ENCODE measurements around the gene PRR23E. TPM values are rescaled to one million over a fixed set of nuclear protein-coding genes. Genes with fewer than 3 reads are reported as not detected.

PRR23E gene
- total RNA-seq, 1 experiment from 2014 or later = not detected

DNA sequence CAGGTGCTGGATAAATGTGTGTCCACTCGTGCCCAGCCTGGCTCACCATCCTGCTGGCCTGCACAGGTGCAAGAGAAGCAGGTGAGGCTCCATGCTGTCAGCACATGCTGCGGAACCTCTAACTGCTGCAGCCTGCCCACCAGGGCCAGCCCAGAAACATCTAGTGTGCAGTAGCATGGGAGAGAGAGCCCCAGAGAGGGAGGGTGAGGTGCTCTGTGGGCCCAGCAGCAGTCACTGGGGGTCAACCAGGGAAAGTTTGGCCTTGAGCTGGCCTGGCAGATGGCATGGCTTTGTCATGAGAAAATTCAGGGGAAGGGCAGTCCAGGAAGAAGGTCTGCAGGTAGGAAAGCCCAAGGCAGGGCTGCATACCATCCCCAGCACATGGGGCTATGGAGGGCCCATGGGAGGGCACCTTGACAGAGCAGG is 18.2 kb upstream of the PRR23E start:
- H3K9me3 Mint-ChIP-seq (ENCODE audit: unreplicated experiment) = peaks cover 14% of the 10 kb centered on the region
- no peaks in the 10 kb centered on the region for H3K27me3 Mint-ChIP-seq (ENCODE audit: insufficient read depth, unreplicated experiment)
- no peak overlapping the region for H3K27ac Mint-ChIP-seq (ENCODE audit: low read depth, unreplicated experiment)
- BruUV-seq (replicated peaks) = no TSS peak
- ChIA-PET POLR2A (no interaction called here), CTCF (no interaction called here)
- intact Hi-C loops (cut with micrococcal nuclease) = no loop called here
- TF ChIP-seq CTCF (IDR thresholded peaks at IDR 0.05; ENCODE audit: unreplicated experiment) = no peak
- H3K4me3 Mint-ChIP-seq (ENCODE audit: unreplicated experiment) = no peak overlapping the region
- DNase-seq (ENCODE audit: unreplicated experiment) = no peak
- H3K36me3 Mint-ChIP-seq (ENCODE audit: insufficient read depth, unreplicated experiment) = no peaks in the 10 kb centered on the region
- H3K4me1 Mint-ChIP-seq (ENCODE audit: insufficient read depth, unreplicated experiment) = peaks cover 6% of the 10 kb centered on the region

DNA sequence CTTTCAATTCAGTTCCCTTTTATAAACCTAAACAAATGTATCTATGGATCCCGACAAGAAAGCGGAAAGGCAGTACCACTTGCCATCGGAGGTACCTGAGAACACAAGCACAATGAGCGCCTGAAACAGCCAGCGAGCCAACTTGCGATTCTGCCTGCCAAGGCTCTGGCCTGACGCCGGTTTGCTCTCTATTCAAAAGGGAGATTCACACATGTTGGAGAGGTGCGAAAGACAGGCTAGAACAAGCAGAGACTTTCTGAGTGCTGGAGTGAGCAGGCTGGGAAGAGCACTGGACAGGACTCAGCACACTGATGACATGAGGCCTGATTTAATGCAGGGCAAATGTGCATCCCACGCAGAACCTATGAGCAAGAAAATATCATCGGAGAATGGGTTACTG is 17.7 kb upstream of the PRR23E start:
- Mint-ChIP-seq H3K27ac (ENCODE audit: low read depth, unreplicated experiment) (no peak overlapping the region), H3K36me3 (ENCODE audit: insufficient read depth, unreplicated experiment) (no peaks in the 10 kb centered on the region), H3K9me3 (ENCODE audit: unreplicated experiment) (peaks cover 14% of the 10 kb centered on the region), H3K27me3 (ENCODE audit: insufficient read depth, unreplicated experiment) (no peaks in the 10 kb centered on the region), H3K4me3 (ENCODE audit: unreplicated experiment) (no peak overlapping the region), H3K4me1 (ENCODE audit: insufficient read depth, unreplicated experiment) (peaks cover 6% of the 10 kb centered on the region)
- ChIA-PET CTCF (no interaction called here), POLR2A (no interaction called here)
- no peak for TF ChIP-seq CTCF (IDR thresholded peaks at IDR 0.05; ENCODE audit: unreplicated experiment)
- intact Hi-C loops (cut with micrococcal nuclease) = no loop called here
- DNase-seq (ENCODE audit: unreplicated experiment) = no peak
- no TSS peak for BruUV-seq (replicated peaks)

DNA sequence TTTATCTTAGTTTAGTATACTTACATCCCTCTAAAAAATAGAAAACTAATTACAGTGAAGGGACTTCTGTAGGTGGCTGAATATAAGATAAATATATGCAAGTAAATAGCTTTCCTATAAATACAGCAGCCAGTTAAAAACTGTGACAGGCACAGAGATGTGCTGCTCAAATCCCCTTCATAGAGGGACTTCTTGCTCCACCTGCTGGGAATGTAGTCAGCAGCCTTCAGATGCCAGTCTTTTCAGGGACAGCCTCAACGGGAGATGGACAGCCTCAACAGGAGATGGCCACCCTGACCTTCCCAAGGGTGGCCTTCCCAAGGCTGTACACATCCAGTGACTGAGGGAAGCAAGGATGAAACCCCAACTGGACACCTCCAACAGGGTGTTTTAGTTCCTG is 15.7 kb upstream of the PRR23E start:
- Mint-ChIP-seq H3K4me1 (ENCODE audit: insufficient read depth, unreplicated experiment) (no peaks in the 10 kb centered on the region), H3K36me3 (ENCODE audit: insufficient read depth, unreplicated experiment) (no peaks in the 10 kb centered on the region), H3K27me3 (ENCODE audit: insufficient read depth, unreplicated experiment) (no peaks in the 10 kb centered on the region), H3K4me3 (ENCODE audit: unreplicated experiment) (no peak overlapping the region), H3K9me3 (ENCODE audit: unreplicated experiment) (peaks cover 14% of the 10 kb centered on the region), H3K27ac (ENCODE audit: low read depth, unreplicated experiment) (no peak overlapping the region)
- ChIA-PET POLR2A (interaction anchor here (1.0 kb wide), 1 partner anchor 103 kb away, joined by 3 read pairs; no protein-coding TSS in a partner anchor), CTCF (interaction anchor here (0.6 to 1.3 kb wide), 7 partner anchors 19 to 531 kb away, joined by 3 to 6 read pairs (median 3); no protein-coding TSS in a partner anchor)
- intact Hi-C loops (cut with micrococcal nuclease) = no loop called here
- DNase-seq (ENCODE audit: unreplicated experiment) = peak; percentile 24
- no peak for TF ChIP-seq CTCF (IDR thresholded peaks at IDR 0.05; ENCODE audit: unreplicated experiment)
- no TSS peak for BruUV-seq (replicated peaks)

GRCh38 chr3:127180859-127181258 is 12.1 kb upstream of the PRR23E start:
- Mint-ChIP-seq H3K4me3 (ENCODE audit: unreplicated experiment) (no peak overlapping the region), H3K9me3 (ENCODE audit: unreplicated experiment) (peaks cover 14% of the 10 kb centered on the region), H3K27me3 (ENCODE audit: insufficient read depth, unreplicated experiment) (no peaks in the 10 kb centered on the region), H3K4me1 (ENCODE audit: insufficient read depth, unreplicated experiment) (no peaks in the 10 kb centered on the region), H3K36me3 (ENCODE audit: insufficient read depth, unreplicated experiment) (no peaks in the 10 kb centered on the region), H3K27ac (ENCODE audit: low read depth, unreplicated experiment) (no peak overlapping the region)
- no peak for TF ChIP-seq CTCF (IDR thresholded peaks at IDR 0.05; ENCODE audit: unreplicated experiment)
- no peak for DNase-seq (ENCODE audit: unreplicated experiment)
- no TSS peak for BruUV-seq (replicated peaks)
- intact Hi-C loops (cut with micrococcal nuclease) = no loop called here
- POLR2A ChIA-PET = no interaction called here
- CTCF ChIA-PET = interaction anchor here (0.7 kb wide), 1 partner anchor 18 kb away, joined by 3 read pairs; no protein-coding TSS in a partner anchor
